Hepatocyte (in vitro differentiated cells): ENCODE data around the gene ZFP36L2.

Experiments used
- CTCF ChIP-seq: fragments of 200-600 bp; sonication (generic); IDR thresholded peaks from 2 replicates; pipeline ENCODE4 v1.5.1; 2016; ENCODE audit warnings: antibody characterized with exemption, mild to moderate bottlenecking; ENCODE audit not compliant: poor library complexity
- EZH2 ChIP-seq: fragments of 200-600 bp; sonication (generic); IDR thresholded peaks from 2 replicates; pipeline ENCODE4 v1.6.1; 2016; ENCODE audit warnings: antibody characterized with exemption, mild to moderate bottlenecking, borderline replicate concordance

GRCh38 chr2:43241558-43241957 lies 15.2 kb upstream of the ZFP36L2 start:
- TF ChIP-seq CTCF (no peak), EZH2 (no peak)
